H9 (cell line): ENCODE data around the gene UVSSA. TPM values are rescaled to one million over a fixed set of nuclear protein-coding genes. Genes with fewer than 3 reads are reported as not detected.

Source experiments
- DNase-seq: peaks from one replicate; pipeline ENCODE4 v3.0.0-alpha.2; 2017
- H2AFZ ChIP-seq: one replicate; pipeline ENCODE4 v1.6.1; 2013; ENCODE audit warnings: mild to moderate bottlenecking, low read length, control low read depth, moderate library complexity
- H2AK5ac ChIP-seq: 2 replicates; pipeline ENCODE4 v1.6.1; 2013; ENCODE audit warnings: low read length, control low read depth, mixed read lengths; ENCODE audit not compliant: insufficient read length
- H2BK120ac ChIP-seq: one replicate; pipeline ENCODE4 v1.6.1; 2013; ENCODE audit warnings: low read depth, mild to moderate bottlenecking, low read length, control low read depth, inconsistent platforms; ENCODE audit not compliant: poor library complexity, severe bottlenecking
- H2BK12ac ChIP-seq: 2 replicates; pipeline ENCODE4 v1.6.1; 2013; ENCODE audit warnings: low read length, control low read depth, mixed read lengths, low read depth; ENCODE audit not compliant: insufficient read length
- H2BK15ac ChIP-seq: 2 replicates; pipeline ENCODE4 v1.6.1; 2013; ENCODE audit warnings: low read depth, low read length, control low read depth
- H2BK20ac ChIP-seq: one replicate; pipeline ENCODE4 v1.6.1; 2013; ENCODE audit warnings: low read depth, mild to moderate bottlenecking, low read length, control low read depth, inconsistent platforms; ENCODE audit not compliant: poor library complexity, severe bottlenecking
- H2BK5ac ChIP-seq: 2 replicates; pipeline ENCODE4 v1.6.1; 2013; ENCODE audit warnings: low read length, control low read depth, mixed read lengths; ENCODE audit not compliant: insufficient read length
- H3K14ac ChIP-seq: 2 replicates; pipeline ENCODE4 v1.6.1; 2013; ENCODE audit warnings: low read length, control low read depth; ENCODE audit not compliant: insufficient read depth
- H3K18ac ChIP-seq: 2 replicates; pipeline ENCODE4 v1.6.1; 2013; ENCODE audit warnings: low read depth, mild to moderate bottlenecking, mixed read lengths, low read length, control low read depth; ENCODE audit not compliant: insufficient read length
- H3K23ac ChIP-seq: 2 replicates; pipeline ENCODE4 v1.6.1; 2013; ENCODE audit warnings: low read length, control low read depth, mixed read lengths, low read depth; ENCODE audit not compliant: insufficient read length
- H3K23me2 ChIP-seq: 2 replicates; pipeline ENCODE4 v1.6.1; 2013; ENCODE audit warnings: low read depth, mild to moderate bottlenecking, mixed read lengths, low read length, control low read depth; ENCODE audit not compliant: insufficient read length, poor library complexity, severe bottlenecking
- H3K27ac ChIP-seq: 2 replicates; pipeline ENCODE4 v1.5.1; 2013; ENCODE audit warnings: low read length, control low read depth, mixed read lengths, low read depth; ENCODE audit not compliant: insufficient read length
- H3K27me3 ChIP-seq: 2 replicates; pipeline ENCODE4 v1.6.1; 2013; ENCODE audit warnings: low read length, control low read depth, inconsistent platforms; ENCODE audit not compliant: insufficient read depth
- H3K4ac ChIP-seq: 2 replicates; pipeline ENCODE4 v1.6.1; 2013; ENCODE audit warnings: low read depth, mild to moderate bottlenecking, control low read depth, inconsistent platforms, low read length, moderate library complexity
- H3K4me1 ChIP-seq: 2 replicates; pipeline ENCODE4 v1.6.1; 2013; ENCODE audit warnings: low read length, control low read depth, inconsistent platforms; ENCODE audit not compliant: insufficient read depth
- H3K4me2 ChIP-seq: 2 replicates; pipeline ENCODE4 v1.6.1; 2013; ENCODE audit warnings: low read length, control low read depth, mixed read lengths; ENCODE audit not compliant: insufficient read length, insufficient read depth
- H3K56ac ChIP-seq: 2 replicates; pipeline ENCODE4 v1.6.1; 2013; ENCODE audit warnings: low read depth, mild to moderate bottlenecking, mixed read lengths, low read length, control low read depth; ENCODE audit not compliant: insufficient read length
- H3K79me1 ChIP-seq: 2 replicates; pipeline ENCODE4 v1.6.1; 2013; ENCODE audit warnings: low read depth, mild to moderate bottlenecking, moderate library complexity, low read length, control low read depth, inconsistent platforms; ENCODE audit not compliant: insufficient read depth, poor library complexity, severe bottlenecking
- H3K79me2 ChIP-seq: 2 replicates; pipeline ENCODE4 v1.6.1; 2013; ENCODE audit warnings: low read length, control low read depth, inconsistent platforms; ENCODE audit not compliant: insufficient read depth
- H3K9ac ChIP-seq: 2 replicates; pipeline ENCODE4 v1.6.1; 2013; ENCODE audit warnings: low read length, control low read depth, mixed read lengths; ENCODE audit not compliant: insufficient read length; ENCODE audit errors: extremely low read depth
- H3K9me3 ChIP-seq: one replicate; pipeline ENCODE4 v1.6.1; 2013; ENCODE audit warnings: low read depth, low read length, inconsistent platforms; ENCODE audit not compliant: control insufficient read depth
- H3T11ph ChIP-seq: one replicate; pipeline ENCODE4 v1.6.1; 2013; ENCODE audit warnings: mild to moderate bottlenecking, low read length, control low read depth, inconsistent platforms
- H4K20me1 ChIP-seq: one replicate; pipeline ENCODE4 v1.6.1; 2013; ENCODE audit not compliant: control insufficient read depth, insufficient read length, insufficient read depth
- H4K5ac ChIP-seq: 2 replicates; pipeline ENCODE4 v1.6.1; 2013; ENCODE audit warnings: low read depth, mild to moderate bottlenecking, mixed read lengths, low read length, control low read depth; ENCODE audit not compliant: insufficient read length
- H4K8ac ChIP-seq: replicated peaks from 2 replicates; pipeline ENCODE4 v1.6.1; 2013; ENCODE audit warnings: low read length, control low read depth, mixed read lengths, low read depth; ENCODE audit not compliant: insufficient read length
- H4K91ac ChIP-seq: 2 replicates; pipeline ENCODE4 v1.6.1; 2013; ENCODE audit warnings: low read depth, mild to moderate bottlenecking, moderate library complexity, mixed read lengths, low read length, control low read depth; ENCODE audit not compliant: insufficient read length
- H3K27ac Mint-ChIP-seq, 3 experiments: 2 replicates in 2 of 3; 3 replicates in 1 of 3; pipeline ENCODE4 v1.8.0; 2020 to 2021; ENCODE audit warnings: mixed read lengths in 3 of 3, mild to moderate bottlenecking in 1 of 3, moderate library complexity in 1 of 3
- H3K27me3 Mint-ChIP-seq: 2 replicates; pipeline ENCODE4 v1.8.0; 2021; ENCODE audit warnings: low read depth, mild to moderate bottlenecking, moderate library complexity, mixed read lengths
- H3K36me3 Mint-ChIP-seq, 3 experiments: 2 replicates in 2 of 3; 3 replicates in 1 of 3; pipeline ENCODE4 v1.8.0; 2020 to 2021; ENCODE audit warnings: low read depth in 3 of 3, mixed read lengths in 3 of 3; ENCODE audit not compliant: insufficient read depth in 1 of 3
- H3K4me1 Mint-ChIP-seq, 2 experiments: 2 replicates each; pipeline ENCODE4 v1.8.0; 2020; ENCODE audit warnings: mixed read lengths in 2 of 2
- H3K4me3 Mint-ChIP-seq, 2 experiments: 2 replicates in 1 of 2; 3 replicates in 1 of 2; pipeline ENCODE4 v1.8.0; 2020 to 2021; ENCODE audit warnings: mild to moderate bottlenecking in 2 of 2, mixed read lengths in 2 of 2, moderate library complexity in 1 of 2
- H3K9me3 Mint-ChIP-seq, 2 experiments: 2 replicates in 1 of 2; 3 replicates in 1 of 2; pipeline ENCODE4 v1.8.0; 2020; ENCODE audit warnings: mild to moderate bottlenecking in 2 of 2, mixed read lengths in 2 of 2, moderate library complexity in 1 of 2
- WGBS: extraction: QIAGEN DNeasy Blood & Tissue Kit; methylation state at CpG from one replicate; pipeline ENCODE4 v1.1.7; 2013; ENCODE audit warnings: missing lambda C conversion rate, low lambda C conversion rate, mixed read lengths; ENCODE audit not compliant: insufficient read length; ENCODE audit errors: extremely low coverage; 5-methylcytosine and 5-hydroxymethylcytosine counted together
- total RNA-seq: library from RNA; stranded (reverse); gene quantifications from 2 replicates; pipeline ENCODE4 v1.2.1, GENCODE V29; 2021
- TF ChIP-seq, protein P1 (sequence below): fragments of 200-600 bp; sonication (generic); conservative IDR thresholded peaks from 3 replicates; pipeline ENCODE4 v1.8.0; 2021; ENCODE audit warnings: antibody characterized with exemption, mild to moderate bottlenecking

The UVSSA gene
- total RNA-seq, 1 experiment from 2014 or later: 15.9 TPM

DNA sequence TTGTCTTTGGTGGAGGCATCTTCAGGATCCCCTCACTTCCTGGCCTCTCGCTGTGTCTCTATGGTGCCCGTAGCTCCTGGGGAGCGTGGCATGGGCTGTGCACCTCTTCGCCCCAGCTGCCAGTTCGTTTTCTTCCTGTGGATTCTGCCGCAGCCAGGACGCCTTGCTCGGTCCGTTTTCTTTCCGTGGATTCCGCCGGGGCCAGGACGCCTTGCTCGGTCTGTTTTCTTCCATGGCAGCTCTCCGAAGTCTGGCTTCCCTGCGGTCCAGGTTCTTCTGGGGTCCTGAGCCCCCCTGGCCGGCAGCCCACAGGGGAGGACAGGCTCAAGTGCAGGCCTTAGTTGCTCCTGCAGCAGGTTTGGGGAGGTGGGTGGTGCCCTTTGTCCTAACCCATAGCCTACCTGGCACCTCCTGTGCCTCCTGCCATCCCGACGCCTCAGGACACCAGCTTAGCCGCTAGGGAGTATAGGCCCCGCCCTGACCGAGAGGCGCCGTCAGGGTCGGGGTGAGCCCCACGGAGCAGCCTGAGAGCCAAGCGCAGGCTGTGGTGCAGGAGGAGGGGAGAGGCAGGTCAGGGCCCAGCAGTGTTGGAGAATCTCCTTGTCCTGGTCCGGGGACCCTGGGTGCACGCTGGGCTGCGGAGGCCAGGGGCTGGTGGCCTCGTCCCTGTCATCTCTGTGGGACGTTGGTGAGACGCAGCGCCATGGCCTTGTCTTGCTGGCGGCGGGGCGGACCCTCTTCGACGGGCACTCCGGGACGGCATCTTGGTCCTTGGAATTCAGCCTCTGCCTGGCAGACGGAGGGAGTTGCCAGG is 27.1 kb downstream of the UVSSA start:
- Histone ChIP-seq H2AFZ (no peak overlapping the region), H4K5ac (no peak overlapping the region), H3K18ac (no peak overlapping the region), H3K27me3 (no peaks in the 10 kb centered on the region), H3K4me2 (no peak overlapping the region), H4K20me1 (peaks cover 3% of the 10 kb centered on the region), H3K23me2 (no peaks in the 10 kb centered on the region), H3K4me1 (no peaks in the 10 kb centered on the region), H2BK5ac (no peak overlapping the region), H3K56ac (no peak overlapping the region), H3K9me3 (no peaks in the 10 kb centered on the region), H2BK120ac (no peak overlapping the region), H4K8ac (no peak overlapping the region), H2BK12ac (no peak overlapping the region), H2AK5ac (no peak overlapping the region), H2BK15ac (no peak overlapping the region), H3K79me1 (no peaks in the 10 kb centered on the region), H3K23ac (no peak overlapping the region), H3T11ph (no peak overlapping the region), H3K27ac (no peak overlapping the region), H3K9ac (no peak overlapping the region), H3K14ac (no peak overlapping the region), H4K91ac (no peak overlapping the region), H3K79me2 (no peaks in the 10 kb centered on the region), H3K4ac (no peak overlapping the region), H2BK20ac (no peak overlapping the region)
- Mint-ChIP-seq H3K4me1 (peaks cover 4 to 5% of the 10 kb centered on the region in 2 experiments; a peak in 1 of 4 replicates), H3K36me3 (peaks cover 2 to 13% (median 10%) of the 10 kb centered on the region in 3 experiments; a peak in 6 of 7 replicates), H3K27me3 (no peaks in the 10 kb centered on the region), H3K27ac (peak overlapping the region in 1 of 3 experiments; percentile 93; a peak in 2 of 7 replicates), H3K4me3 (no peak overlapping the region), H3K9me3 (no peaks in the 10 kb centered on the region)
- TF ChIP-seq, protein P1, sequence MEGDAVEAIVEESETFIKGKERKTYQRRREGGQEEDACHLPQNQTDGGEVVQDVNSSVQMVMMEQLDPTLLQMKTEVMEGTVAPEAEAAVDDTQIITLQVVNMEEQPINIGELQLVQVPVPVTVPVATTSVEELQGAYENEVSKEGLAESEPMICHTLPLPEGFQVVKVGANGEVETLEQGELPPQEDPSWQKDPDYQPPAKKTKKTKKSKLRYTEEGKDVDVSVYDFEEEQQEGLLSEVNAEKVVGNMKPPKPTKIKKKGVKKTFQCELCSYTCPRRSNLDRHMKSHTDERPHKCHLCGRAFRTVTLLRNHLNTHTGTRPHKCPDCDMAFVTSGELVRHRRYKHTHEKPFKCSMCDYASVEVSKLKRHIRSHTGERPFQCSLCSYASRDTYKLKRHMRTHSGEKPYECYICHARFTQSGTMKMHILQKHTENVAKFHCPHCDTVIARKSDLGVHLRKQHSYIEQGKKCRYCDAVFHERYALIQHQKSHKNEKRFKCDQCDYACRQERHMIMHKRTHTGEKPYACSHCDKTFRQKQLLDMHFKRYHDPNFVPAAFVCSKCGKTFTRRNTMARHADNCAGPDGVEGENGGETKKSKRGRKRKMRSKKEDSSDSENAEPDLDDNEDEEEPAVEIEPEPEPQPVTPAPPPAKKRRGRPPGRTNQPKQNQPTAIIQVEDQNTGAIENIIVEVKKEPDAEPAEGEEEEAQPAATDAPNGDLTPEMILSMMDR: no peak
- DNase-seq: no peak
- WGBS: no CpG with 5 or more reads among the region's 42 CpGs
